ENCODE measurements around the gene CDK6. TPM values are rescaled to one million over a fixed set of nuclear protein-coding genes. Genes with fewer than 3 reads are reported as not detected.

Gene CDK6
- total RNA-seq, 1 donor from 2014 or later, result 7.3 TPM

GRCh38 chr7:92584953-92585352, 251.4 kb downstream of the CDK6 start:
- TF ChIP-seq CTCF (IDR thresholded peaks at IDR 0.05), result no peak
- H3K4me3 ChIP-seq, result no peak overlapping the region
- H3K27ac ChIP-seq, result no peak overlapping the region
- intact Hi-C loops (cut with DNase I), result loop anchor here (5.0 kb wide), 1 partner anchor 58 kb away; the partner anchor contains the start of genes PEX1 and RBM48
- H3K9me3 ChIP-seq, result peaks cover 0 to 3% of the 10 kb centered on the region in 2 donors
- peaks cover 0 to 24% of the 10 kb centered on the region in 2 donors for H3K4me1 ChIP-seq
- no peak for DNase-seq (ENCODE audit: low spot score in 2 of 2)
- no peaks in the 10 kb centered on the region for H3K27me3 ChIP-seq
- H3K36me3 ChIP-seq, result peaks cover 7 to 11% of the 10 kb centered on the region in 2 donors

GRCh38 chr7:92582948-92583347, 253.4 kb downstream of the CDK6 start:
- H3K4me3 ChIP-seq, result no peak overlapping the region
- no peak for TF ChIP-seq CTCF (IDR thresholded peaks at IDR 0.05)
- peaks cover 0 to 3% of the 10 kb centered on the region in 2 donors for H3K9me3 ChIP-seq
- H3K36me3 ChIP-seq, result peaks cover 27 to 31% of the 10 kb centered on the region in 2 donors
- intact Hi-C loops (cut with DNase I), result no loop called here
- peaks cover 0 to 11% of the 10 kb centered on the region in 2 donors for H3K4me1 ChIP-seq
- no peaks in the 10 kb centered on the region for H3K27me3 ChIP-seq
- DNase-seq (ENCODE audit: low spot score in 2 of 2), result no peak
- no peak overlapping the region for H3K27ac ChIP-seq

- Histone ChIP-seq H3K27me3 (no peaks in the 10 kb centered on the region), H3K36me3 (peaks cover 65 to 90% of the 10 kb centered on the region in 2 donors), H3K27ac (no peak overlapping the region), H3K9me3 (no peaks in the 10 kb centered on the region), H3K4me3 (no peak overlapping the region), H3K4me1 (no peaks in the 10 kb centered on the region)
- intact Hi-C loops (cut with DNase I), result no loop called here
- no peak for TF ChIP-seq CTCF (IDR thresholded peaks at IDR 0.05)
- DNase-seq (ENCODE audit: low spot score in 2 of 2), result no peak
These were observed 260.1 kb downstream of the CDK6 start for GRCh38 chr7:92576296-92576695.

- Histone ChIP-seq H3K9me3 (no peaks in the 10 kb centered on the region), H3K4me1 (no peaks in the 10 kb centered on the region), H3K4me3 (no peak overlapping the region), H3K27ac (no peak overlapping the region), H3K27me3 (no peaks in the 10 kb centered on the region), H3K36me3 (peaks cover 55 to 80% of the 10 kb centered on the region in 2 donors)
- DNase-seq (ENCODE audit: low spot score in 2 of 2), result no peak
- intact Hi-C loops (cut with DNase I), result no loop called here
- TF ChIP-seq CTCF (IDR thresholded peaks at IDR 0.05), result no peak
These were observed 267.2 kb downstream of the CDK6 start for GRCh38 chr7:92569137-92569536.

GRCh38 chr7:92567460-92567859, 268.9 kb downstream of the CDK6 start:
- Histone ChIP-seq H3K27ac (no peak overlapping the region), H3K36me3 (peaks cover 53 to 76% of the 10 kb centered on the region in 2 donors), H3K27me3 (no peaks in the 10 kb centered on the region), H3K4me3 (no peak overlapping the region), H3K9me3 (no peaks in the 10 kb centered on the region), H3K4me1 (no peaks in the 10 kb centered on the region)
- intact Hi-C loops (cut with DNase I), result no loop called here
- no peak for TF ChIP-seq CTCF (IDR thresholded peaks at IDR 0.05)
- no peak for DNase-seq (ENCODE audit: low spot score in 2 of 2)

- Histone ChIP-seq H3K27ac (no peak overlapping the region), H3K27me3 (no peaks in the 10 kb centered on the region), H3K36me3 (peaks cover 39 to 47% of the 10 kb centered on the region in 2 donors)
These were observed 273.0 kb downstream of the CDK6 start for GRCh38 chr7:92563345-92563744.

More at GRCh38 chr7:92563345-92563744, 273.0 kb downstream of the CDK6 start:
- Histone ChIP-seq H3K4me3 (no peak overlapping the region), H3K9me3 (no peaks in the 10 kb centered on the region), H3K4me1 (peaks cover 0 to 2% of the 10 kb centered on the region in 2 donors)
- DNase-seq (ENCODE audit: low spot score in 2 of 2), result no peak
- intact Hi-C loops (cut with DNase I), result no loop called here
- no peak for TF ChIP-seq CTCF (IDR thresholded peaks at IDR 0.05)

Measured in ascending aorta (tissue), 2 donors.